Suppressor macrophage treated with lipopolysaccharide for 4 hours (primary cell): Measurements from ENCODE around the gene FAM236D.
"Not testable (repeated sequence)": the region's sequence is repeated elsewhere in the genome, so short reads cannot be mapped to it uniquely, and the experiment has no call there.

Experiments
- DNase-seq: peaks from one replicate; pipeline ENCODE4 v3.0.0-alpha.2; 2020

Gene FAM236D

GRCh38 chrX:72808110-72808509, at the start of gene FAM236D:
Gene FAM236D (minus strand): TSS chrX:72808210. CDS start chrX:72808110, 100 bp downstream.
- DNase-seq = not testable (repeated sequence)

GRCh38 chrX:72837532-72837931, 29.5 kb upstream of the FAM236D start:
- DNase-seq = not testable (repeated sequence)

- DNase-seq = not testable (repeated sequence)
Measured at GRCh38 chrX:72830701-72831100, 22.7 kb upstream of the FAM236D start.

- not testable (repeated sequence) for DNase-seq
Measured at GRCh38 chrX:72790390-72790789, 17.6 kb downstream of the FAM236D start.

GRCh38 chrX:72788142-72788541, 19.9 kb downstream of the FAM236D start:
- not testable (repeated sequence) for DNase-seq

GRCh38 chrX:72783964-72784363, 24.0 kb downstream of the FAM236D start:
- not testable (repeated sequence) for DNase-seq

GRCh38 chrX:72783365-72783936, 24.6 kb downstream of the FAM236D start:
- not testable (repeated sequence) for DNase-seq

- DNase-seq = not testable (repeated sequence)
Measured at GRCh38 chrX:72782560-72782959, 25.4 kb downstream of the FAM236D start, which contains the start of gene FAM236B. Gene FAM236B (minus strand): TSS chrX:72782660. CDS start chrX:72782560, 100 bp downstream.

GRCh38 chrX:72778146-72778545, 29.9 kb downstream of the FAM236D start:
- not testable (repeated sequence) for DNase-seq

GRCh38 chrX:72777467-72777790, 30.6 kb downstream of the FAM236D start:
- DNase-seq = not testable (repeated sequence)

- DNase-seq = not testable (repeated sequence)
Measured at GRCh38 chrX:72776653-72777466, 31.1 kb downstream of the FAM236D start, which contains the start of gene DMRTC1B. Gene DMRTC1B (plus strand): TSS chrX:72776890. CDS start chrX:72845136, 68,246 bp downstream.

GRCh38 chrX:72760454-72760853, 47.6 kb downstream of the FAM236D start:
- not testable (repeated sequence) for DNase-seq
